GM12878 (cell line): Measurements from ENCODE around the gene SOX5. TPM values are rescaled to one million over a fixed set of nuclear protein-coding genes. Genes with fewer than 3 reads are reported as not detected.

Source experiments
- ATAC-seq: fragments of 200-7000 bp; cut with Tn5 transposase; 3 replicates; pipeline ENCODE4 v1.9.1; 2020; ENCODE audit warnings: mild to moderate bottlenecking, moderate library complexity
- BruUV-seq: library from RNA; stranded (reverse); fragments of 400-500 nt; replicated peaks from 2 replicates; lab custom pipeline; 2021; lab: Mats Ljungman, UMichigan
- CTCF ChIA-PET: fragments of 300-600 bp; sonication (Branson Sonifier 250); formaldehyde crosslinking; extraction: SDS; loops from one replicate; lab custom pipeline; 2021; ENCODE audit warnings: inconsistent platforms; lab: Yijun Ruan, JAX
- POLR2A ChIA-PET: fragments of 350-600 bp; formaldehyde crosslinking; extraction: SDS; loops from one replicate; lab custom pipeline; 2021; ENCODE audit warnings: inconsistent platforms; lab: Charles Lee
- RAD21 ChIA-PET: fragments of 300-600 bp; sonication (Branson Sonifier 250); formaldehyde crosslinking; loops from one replicate; lab custom pipeline; 2023; ENCODE audit warnings: antibody characterized with exemption; ENCODE audit not compliant: unreplicated experiment; lab: Charles Lee
- SMC1A ChIA-PET: fragments of 300-600 bp; sonication (Branson Sonifier 250); formaldehyde crosslinking; loops from one replicate; lab custom pipeline; 2023; ENCODE audit not compliant: unreplicated experiment, uncharacterized antibody; lab: Charles Lee
- DNase-seq: peaks from one replicate; pipeline ENCODE4 v3.0.0-alpha.2; 2011; ENCODE audit warnings: low read depth, low spot score
- FAIRE-seq: peaks from 3 replicates; lab custom pipeline; 2011; peaks lifted over from hg19 to GRCh38; lab: Jason Lieb, UNC
- H2AFZ ChIP-seq: 2 replicates; pipeline ENCODE4 v1.6.0; 2011; ENCODE audit warnings: low read depth, low read length, control low read depth; ENCODE audit not compliant: control insufficient read depth
- H3K27ac ChIP-seq: 2 replicates; pipeline ENCODE4 v1.5.1; 2011; ENCODE audit warnings: control low read depth; ENCODE audit not compliant: control insufficient read depth, insufficient read depth
- H3K27me3 ChIP-seq, 2 experiments: replicated peaks in 1 of 2; 2 replicates each; pipeline versions ENCODE4 v1.6.0 to v1.6.1; 2011; ENCODE audit warnings: low read length in 1 of 2; ENCODE audit not compliant: control insufficient read depth in 2 of 2, insufficient read depth in 2 of 2
- H3K36me3 ChIP-seq, 2 experiments: 2 replicates each; pipeline ENCODE4 v1.5.1; 2011; ENCODE audit warnings: low read length in 1 of 2; ENCODE audit not compliant: control insufficient read depth in 2 of 2, insufficient read depth in 2 of 2
- H3K4me1 ChIP-seq: 2 replicates; pipeline ENCODE4 v1.6.1; 2011; ENCODE audit warnings: mild to moderate bottlenecking, low read length, moderate library complexity, mixed read lengths; ENCODE audit not compliant: control insufficient read depth, insufficient read depth
- H3K4me2 ChIP-seq: 2 replicates; pipeline ENCODE4 v1.6.0; 2011; ENCODE audit warnings: control low read depth; ENCODE audit not compliant: control insufficient read depth, insufficient read depth
- H3K4me3 ChIP-seq: fragments of 200-600 bp; sonication (generic); 2 replicates; pipeline ENCODE4 v1.5.1; 2016
- H3K79me2 ChIP-seq: 2 replicates; pipeline ENCODE4 v1.6.0; 2011; ENCODE audit warnings: low read length; ENCODE audit not compliant: control insufficient read depth, insufficient read depth
- H3K9ac ChIP-seq: 2 replicates; pipeline ENCODE4 v1.8.0; 2011; ENCODE audit warnings: low read length, control low read depth, mixed read lengths; ENCODE audit not compliant: control insufficient read depth, insufficient read depth
- H3K9me3 ChIP-seq: replicated peaks from 3 replicates; pipeline ENCODE4 v1.5.1; 2011; ENCODE audit warnings: mild to moderate bottlenecking, low read length; ENCODE audit not compliant: control insufficient read depth, insufficient read depth
- H4K20me1 ChIP-seq: 2 replicates; pipeline ENCODE4 v1.6.0; 2011; ENCODE audit not compliant: control insufficient read depth, insufficient read depth
- BCL3 ChIP-seq: IDR thresholded peaks from 2 replicates; pipeline ENCODE4 v1.6.1; 2011; ENCODE audit warnings: borderline replicate concordance, low read depth, mild to moderate bottlenecking, moderate library complexity, low read length; ENCODE audit not compliant: insufficient read depth, poor library complexity, severe bottlenecking
- CBX3 ChIP-seq: fragments of 200-600 bp; sonication (generic); IDR thresholded peaks from 2 replicates; pipeline ENCODE4 v1.6.1; 2016; ENCODE audit warnings: low read depth, borderline replicate concordance
- CREM ChIP-seq: IDR thresholded peaks from 2 replicates; pipeline ENCODE4 v1.6.1; 2014; ENCODE audit warnings: antibody characterized with exemption, low read depth
- EP300 ChIP-seq, 2 experiments: fragments of 150-350 bp in 1 of 2; IDR thresholded peaks; 2 replicates each; pipeline ENCODE4 v1.6.1; 2011 to 2012; ENCODE audit warnings: low read depth in 2 of 2, low read length in 2 of 2, borderline replicate concordance in 1 of 2, improper control_type of control experiment in 1 of 2, inconsistent platforms in 1 of 2; ENCODE audit not compliant: control insufficient read depth in 1 of 2
- FOS ChIP-seq: IDR thresholded peaks from 3 replicates; pipeline ENCODE4 v1.6.1; 2011; ENCODE audit warnings: borderline replicate concordance; ENCODE audit not compliant: insufficient read length; ENCODE audit errors: extremely low read depth
- JUND ChIP-seq: IDR thresholded peaks from 2 replicates; pipeline ENCODE4 v1.6.1; 2012; ENCODE audit warnings: low read depth, mild to moderate bottlenecking, low read length, improper control_type of control experiment, moderate library complexity
- MXI1 ChIP-seq: fragments of 150-350 bp; IDR thresholded peaks from 2 replicates; pipeline ENCODE4 v1.6.1; 2011; ENCODE audit warnings: low read depth, mild to moderate bottlenecking, inconsistent platforms, low read length, improper control_type of control experiment
- SKIL ChIP-seq: fragments of 450-650 bp; IDR thresholded peaks from 2 replicates; pipeline ENCODE4 v1.6.1; 2017; ENCODE audit warnings: mild to moderate bottlenecking, low read depth, inconsistent platforms; ENCODE audit not compliant: poor library complexity, severe bottlenecking
- SRF ChIP-seq, 2 experiments: IDR thresholded peaks; 2 replicates each; pipeline ENCODE4 v1.6.1; 2011; ENCODE audit warnings: low read depth in 2 of 2, low read length in 2 of 2, mild to moderate bottlenecking in 1 of 2, moderate library complexity in 1 of 2
- USF2 ChIP-seq: IDR thresholded peaks from 2 replicates; pipeline ENCODE4 v1.6.1; 2011; ENCODE audit warnings: low read depth, low read length, improper control_type of control experiment, borderline replicate concordance
- ZSCAN29 ChIP-seq: fragments of 450-650 bp; IDR thresholded peaks from 2 replicates; pipeline ENCODE4 v1.6.1; 2017; ENCODE audit warnings: mild to moderate bottlenecking, moderate library complexity
- WGBS: methylation state at CpG from one replicate; pipeline ENCODE4 v1.1.6; 2016; ENCODE audit warnings: low lambda C conversion rate; ENCODE audit not compliant: insufficient replicate concordance, insufficient coverage; ENCODE audit errors: missing lambda C conversion rate; 5-methylcytosine and 5-hydroxymethylcytosine counted together
- in situ Hi-C: fragments of 300-500 bp; cut with MboI; formaldehyde crosslinking; loops from 9 replicates; pipeline ENCODE4 v1.14.3; 2018; ENCODE audit warnings: mixed read lengths
- intact Hi-C: fragments of 100-400 bp; cut with micrococcal nuclease; formaldehyde crosslinking; loops from one replicate; pipeline ENCODE4 v1.14.2; 2022; ENCODE audit not compliant: unreplicated experiment
- polyA plus RNA-seq, 11 experiments: library from polyadenylated mRNA; depleted of rRNA in 4 of 11; unstranded in 6 of 11; stranded (reverse) in 5 of 11; fragments of >200 nt; fragmentation: Nextera tagmentation in 4 of 11; fragmentation: Illumina TruSeq in 1 of 11; extraction: Ambion mirVana in 4 of 11; extraction: Trizol in 1 of 11; gene quantifications; 1 replicate in 1 of 11; 2 replicates in 10 of 11; pipeline versions ENCODE4 v1.2.1 to v1.2.3, GENCODE V29; 2011 to 2016; ENCODE audit warnings: inconsistent platforms in 2 of 11, missing spikeins in 2 of 11, low read depth in 1 of 11
- total RNA-seq, 4 experiments: library from RNA; depleted of rRNA in 3 of 4; stranded (reverse); fragments of >200 nt in 3 of 4; fragmentation: Illumina TruSeq in 1 of 4; extraction: Trizol in 1 of 4; gene quantifications; 2 replicates each; pipeline versions ENCODE4 v1.2.1 to v1.2.3, GENCODE V29; 2013 to 2021

The SOX5 gene
- total and polyA plus RNA-seq, 10 of the 15 experiments (the other 5 are each of a cell fraction or from before 2014, with no cell fraction given), result 0.08 to 1.0 (median 0.24) TPM

- intact Hi-C loops (no loop called here), in situ Hi-C loops (no loop called here)
- H3K27me3 ChIP-seq, result no peaks in the 10 kb centered on the region
- RAD21 ChIA-PET, result no interaction called here
- CTCF ChIA-PET, result no interaction called here
- H3K27ac ChIP-seq, result no peak overlapping the region
- H2AFZ ChIP-seq, result no peak overlapping the region
- no peaks in the 10 kb centered on the region for H3K79me2 ChIP-seq
- H3K9me3 ChIP-seq, result no peaks in the 10 kb centered on the region
- no peak overlapping the region for H3K4me3 ChIP-seq
- whole genome bisulfite sequencing, result 74% methylated on average over 5 of the region's 7 CpGs
- no peaks in the 10 kb centered on the region for H3K4me1 ChIP-seq
- no peak overlapping the region for H3K9ac ChIP-seq
- H3K36me3 ChIP-seq, result no peaks in the 10 kb centered on the region
- TF ChIP-seq CBX3, result no peak
- no peak for TF ChIP-seq USF2
- no peak for TF ChIP-seq EP300 (IDR thresholded peaks at IDR 0.05; ENCODE audit: borderline replicate concordance in 1 of 2, control insufficient read depth in 1 of 2, low read depth in 2 of 2, low read length in 2 of 2)
- no peak for TF ChIP-seq MXI1
- TF ChIP-seq BCL3, result no peak
- no peak for TF ChIP-seq JUND
- no peak for TF ChIP-seq FOS
- TF ChIP-seq ZSCAN29, result no peak
- no peak for TF ChIP-seq CREM
- TF ChIP-seq SKIL, result no peak
- no peak for TF ChIP-seq SRF (IDR thresholded peaks at IDR 0.05; ENCODE audit: low read depth in 2 of 2, low read length in 2 of 2)
- no TSS peak for BruUV-seq
- FAIRE-seq (no peak), ATAC-seq (no peak), DNase-seq (no peak)
- POLR2A ChIA-PET, result no interaction called here
- H4K20me1 ChIP-seq, result no peaks in the 10 kb centered on the region
- SMC1A ChIA-PET, result no interaction called here
- no peak overlapping the region for H3K4me2 ChIP-seq
Observed at GRCh38 chr12:23674064-23674463, 275.4 kb downstream of the SOX5 start.
